IMR-90 (cell line): ENCODE measurements around the gene TBC1D23. TPM values are rescaled to one million over a fixed set of nuclear protein-coding genes. Genes with fewer than 3 reads are reported as not detected.
A peak's percentile ranks its signal among the peaks of the same experiment; 100 is the strongest.

Experiments
- ATAC-seq: fragments of 200-7000 bp; cut with Tn5 transposase; 2 replicates; pipeline ENCODE4 v1.9.1; 2020; ENCODE audit warnings: low read depth, mild to moderate bottlenecking, moderate library complexity
- BruUV-seq: library from RNA; stranded (reverse); fragments of 400-500 nt; replicated peaks from 2 replicates; lab custom pipeline; 2021; lab: Mats Ljungman, UMichigan
- CTCF ChIA-PET: fragments of 300-600 bp; formaldehyde crosslinking; extraction: SDS; loops from one replicate; lab custom pipeline; 2021; ENCODE audit warnings: antibody characterized with exemption; lab: Yijun Ruan, JAX
- POLR2A ChIA-PET: fragments of 300-600 bp; sonication (Branson Sonifier 250); formaldehyde crosslinking; loops from one replicate; lab custom pipeline; 2022; ENCODE audit warnings: antibody characterized with exemption; ENCODE audit not compliant: unreplicated experiment; lab: Charles Lee
- DNase-seq: peaks from one replicate; pipeline ENCODE4 v3.0.0; 2013
- H2AFZ ChIP-seq: replicated peaks from 2 replicates; pipeline ENCODE3; 2013; ENCODE audit warnings: low read length, mild to moderate bottlenecking; ENCODE audit not compliant: poor library complexity
- H2AK5ac ChIP-seq: 2 replicates; pipeline ENCODE4 v1.6.1; 2013; ENCODE audit warnings: low read depth, low read length, inconsistent platforms
- H2AK9ac ChIP-seq: replicated peaks from 2 replicates; pipeline ENCODE3; 2013; ENCODE audit warnings: mild to moderate bottlenecking, low read depth, low read length, moderate library complexity; ENCODE audit not compliant: poor library complexity
- H2BK120ac ChIP-seq: 2 replicates; pipeline ENCODE4 v1.6.1; 2013; ENCODE audit warnings: low read depth, low read length, inconsistent platforms
- H2BK15ac ChIP-seq: 3 replicates; pipeline ENCODE4 v1.6.1; 2013; ENCODE audit warnings: low read depth, low read length, inconsistent platforms
- H2BK20ac ChIP-seq: 2 replicates; pipeline ENCODE4 v1.6.1; 2013; ENCODE audit warnings: low read depth, mild to moderate bottlenecking, inconsistent platforms, low read length, moderate library complexity
- H2BK5ac ChIP-seq: 2 replicates; pipeline ENCODE4 v1.6.1; 2013; ENCODE audit warnings: mild to moderate bottlenecking, low read depth, low read length, inconsistent platforms; ENCODE audit not compliant: poor library complexity, severe bottlenecking
- H3K14ac ChIP-seq: replicated peaks from 2 replicates; pipeline ENCODE4 v1.6.1; 2013; ENCODE audit warnings: low read depth, low read length, inconsistent platforms
- H3K18ac ChIP-seq: 2 replicates; pipeline ENCODE4 v1.6.1; 2013; ENCODE audit warnings: low read depth, low read length, control low read depth
- H3K23ac ChIP-seq: 2 replicates; pipeline ENCODE4 v1.6.1; 2013; ENCODE audit warnings: low read depth, low read length, inconsistent platforms
- H3K27ac ChIP-seq: 2 replicates; pipeline ENCODE4 v1.5.1; 2013; ENCODE audit warnings: mild to moderate bottlenecking, control low read depth, low read length; ENCODE audit not compliant: insufficient read depth
- H3K27me3 ChIP-seq: 2 replicates; pipeline ENCODE4 v1.6.1; 2013; ENCODE audit warnings: low read length; ENCODE audit not compliant: control insufficient read depth, insufficient read depth
- H3K36me3 ChIP-seq: 2 replicates; pipeline ENCODE4 v1.6.1; 2013; ENCODE audit warnings: low read length, mixed read lengths; ENCODE audit not compliant: control insufficient read depth, insufficient read depth
- H3K4ac ChIP-seq: 2 replicates; pipeline ENCODE4 v1.6.1; 2013; ENCODE audit warnings: low read depth, low read length, inconsistent platforms
- H3K4me1 ChIP-seq: 2 replicates; pipeline ENCODE4 v1.6.1; 2013; ENCODE audit warnings: low read length, mixed read lengths; ENCODE audit not compliant: control insufficient read depth, insufficient read depth
- H3K4me2 ChIP-seq: 2 replicates; pipeline ENCODE4 v1.6.1; 2013; ENCODE audit warnings: low read depth, mild to moderate bottlenecking, control low read depth, low read length, moderate library complexity
- H3K4me3 ChIP-seq: 2 replicates; pipeline ENCODE4 v1.5.1; 2013; ENCODE audit warnings: low read depth, mild to moderate bottlenecking, control low read depth, low read length, moderate library complexity; ENCODE audit not compliant: insufficient read depth
- H3K56ac ChIP-seq: 2 replicates; pipeline ENCODE4 v1.6.1; 2013; ENCODE audit warnings: low read length, inconsistent platforms; ENCODE audit not compliant: insufficient read depth; ENCODE audit errors: extremely low read depth
- H3K79me1 ChIP-seq, 2 experiments: 2 replicates each; pipeline ENCODE4 v1.6.1; 2013; ENCODE audit warnings: low read length in 2 of 2, inconsistent platforms in 1 of 2, low read depth in 1 of 2
- H3K9ac ChIP-seq: 2 replicates; pipeline ENCODE4 v1.6.1; 2013; ENCODE audit warnings: low read depth, low read length, control low read depth
- H3K9me1 ChIP-seq: 2 replicates; pipeline ENCODE4 v1.6.1; 2013; ENCODE audit warnings: low read length, inconsistent platforms; ENCODE audit not compliant: insufficient read depth
- H3K9me3 ChIP-seq: 2 replicates; pipeline ENCODE4 v1.6.1; 2013; ENCODE audit warnings: low read length; ENCODE audit not compliant: control insufficient read depth, insufficient read depth
- H4K20me1 ChIP-seq: 2 replicates; pipeline ENCODE4 v1.6.1; 2013; ENCODE audit warnings: low read length, inconsistent platforms; ENCODE audit not compliant: insufficient read depth
- H4K5ac ChIP-seq: 2 replicates; pipeline ENCODE4 v1.6.1; 2013; ENCODE audit warnings: mild to moderate bottlenecking, low read depth, low read length, control low read depth
- H4K8ac ChIP-seq, 2 experiments: 2 replicates each; pipeline ENCODE4 v1.6.1; 2013; ENCODE audit warnings: low read depth in 2 of 2, low read length in 2 of 2, control low read depth in 1 of 2, inconsistent platforms in 1 of 2
- H4K91ac ChIP-seq: 2 replicates; pipeline ENCODE4 v1.6.1; 2013; ENCODE audit warnings: low read depth, low read length, inconsistent platforms; ENCODE audit not compliant: insufficient read depth
- BHLHE40 ChIP-seq: fragments of 150-350 bp; IDR thresholded peaks from 2 replicates; pipeline ENCODE4 v1.6.1; 2016; ENCODE audit warnings: mild to moderate bottlenecking, low read depth, low read length
- CEBPB ChIP-seq: IDR thresholded peaks from 2 replicates; pipeline ENCODE4 v1.6.1; 2012; ENCODE audit warnings: low read depth, low read length, improper control_type of control experiment
- CTCF ChIP-seq: conservative IDR thresholded peaks from 2 replicates; pipeline ENCODE4 v1.5.1; 2012; ENCODE audit warnings: mild to moderate bottlenecking, low read depth, low read length, improper control_type of control experiment
- FOS ChIP-seq: fragments of 150-350 bp; IDR thresholded peaks from 2 replicates; pipeline ENCODE4 v1.6.1; 2016; ENCODE audit warnings: low read depth, low read length
- MAFK ChIP-seq: IDR thresholded peaks from 2 replicates; pipeline ENCODE4 v1.6.1; 2012; ENCODE audit warnings: low read depth, low read length, improper control_type of control experiment
- MAZ ChIP-seq: IDR thresholded peaks from 2 replicates; pipeline ENCODE4 v1.6.1; 2012; ENCODE audit warnings: low read depth, mild to moderate bottlenecking, low read length, improper control_type of control experiment, moderate library complexity, borderline replicate concordance
- MXI1 ChIP-seq: IDR thresholded peaks from 2 replicates; pipeline ENCODE4 v1.6.1; 2012; ENCODE audit warnings: low read depth, mild to moderate bottlenecking, low read length, moderate library complexity, borderline replicate concordance
- NFE2L2 ChIP-seq: fragments of 150-350 bp; IDR thresholded peaks from 2 replicates; pipeline ENCODE4 v1.6.1; 2016; ENCODE audit warnings: low read depth, mild to moderate bottlenecking, low read length
- POLR2A ChIP-seq: IDR thresholded peaks from 2 replicates; pipeline ENCODE4 v1.6.1; 2012; ENCODE audit warnings: mild to moderate bottlenecking, low read depth, low read length
- RAD21 ChIP-seq: IDR thresholded peaks from 2 replicates; pipeline ENCODE4 v1.6.1; 2012; ENCODE audit warnings: low read length, improper control_type of control experiment
- RCOR1 ChIP-seq: IDR thresholded peaks from 2 replicates; pipeline ENCODE4 v1.6.1; 2012; ENCODE audit warnings: mild to moderate bottlenecking, low read length, improper control_type of control experiment; ENCODE audit not compliant: insufficient replicate concordance
- RFX5 ChIP-seq: IDR thresholded peaks from 2 replicates; pipeline ENCODE4 v1.8.0; 2012; ENCODE audit warnings: low read depth, mild to moderate bottlenecking, low read length, moderate library complexity
- SMC3 ChIP-seq: fragments of 150-350 bp; IDR thresholded peaks from 2 replicates; pipeline ENCODE4 v1.6.1; 2016; ENCODE audit warnings: low read depth, mild to moderate bottlenecking, antibody characterized with exemption, low read length, moderate library complexity
- USF2 ChIP-seq: fragments of 150-350 bp; IDR thresholded peaks from 2 replicates; pipeline ENCODE4 v1.6.1; 2017; ENCODE audit warnings: mild to moderate bottlenecking, antibody characterized with exemption, low read length, low read depth
- WGBS, 2 experiments: methylation state at CpG; one replicate each; pipeline versions ENCODE4 v1.1.5 to v1.1.7; 2013; ENCODE audit warnings: missing lambda C conversion rate in 2 of 2; ENCODE audit not compliant: insufficient read length in 1 of 2; ENCODE audit errors: extremely low coverage in 2 of 2; 5-methylcytosine and 5-hydroxymethylcytosine counted together
- dilution Hi-C: fragments of 300-500 bp; cut with HindIII; formaldehyde crosslinking; loops from one replicate; pipeline ENCODE4 v1.14.3; 2018; ENCODE audit warnings: low sequenced_read_pairs; ENCODE audit not compliant: unreplicated experiment
- in situ Hi-C: fragments of 300-500 bp; cut with MboI; formaldehyde crosslinking; loops from 3 replicates; pipeline ENCODE4 v1.14.3; 2019; ENCODE audit warnings: low sequenced_read_pairs, inconsistent platforms, mixed read lengths
- intact Hi-C: fragments of 100-400 bp; cut with micrococcal nuclease; formaldehyde crosslinking; loops from 2 replicates; pipeline ENCODE4 v1.10.0; 2022
- polyA plus RNA-seq, 3 experiments: library from polyadenylated mRNA; depleted of rRNA; stranded (reverse); fragments of >200 nt; gene quantifications; 2 replicates each; pipeline ENCODE4 v1.2.3, GENCODE V29; 2012; ENCODE audit warnings: low replicate concordance in 1 of 3
- total RNA-seq: library from RNA; depleted of rRNA; stranded (reverse); fragments of >200 nt; gene quantifications from 2 replicates; pipeline ENCODE4 v1.2.3, GENCODE V29; 2012

Gene TBC1D23
- total and polyA plus RNA-seq, 2 of the 4 experiments (the other 2 are of a cell fraction): 21.2 to 67.0 TPM

- peaks cover 0 to 39% of the 10 kb centered on the region in 2 experiments; a peak in 3 of 4 replicates for H3K79me1 ChIP-seq
- H3K9me1 ChIP-seq: peaks cover 4% of the 10 kb centered on the region; the same call in 1 of the 2 replicates
- H3K4ac ChIP-seq: no peak overlapping the region; the same call in 1 of the 2 replicates
- H2AK5ac ChIP-seq: peak overlapping the region; percentile 39; the same call in 1 of the 2 replicates
- no peak overlapping the region for H4K91ac ChIP-seq
- DNase-seq (peak; percentile 11), ATAC-seq (no peak)
- dilution Hi-C loops (no loop called here), in situ Hi-C loops (no loop called here), intact Hi-C loops (no loop called here)
- peak overlapping the region; percentile 50; the same call in 1 of the 2 replicates for H3K23ac ChIP-seq
- peak overlapping the region in 1 of 2 experiments; percentile 33; a peak in 1 of 4 replicates for H4K8ac ChIP-seq
- no TSS peak for BruUV-seq
- no peak overlapping the region for H4K5ac ChIP-seq
- peak overlapping the region; percentile 58 for H2AK9ac ChIP-seq
- H4K20me1 ChIP-seq: peaks cover 24% of the 10 kb centered on the region; the same call in 1 of the 2 replicates
- H3K36me3 ChIP-seq: no peaks in the 10 kb centered on the region
- no peak overlapping the region for H2BK20ac ChIP-seq
- peaks cover 9% of the 10 kb centered on the region for H3K4me1 ChIP-seq
- no peaks in the 10 kb centered on the region for H3K9me3 ChIP-seq
- no peak overlapping the region for H3K56ac ChIP-seq
- H3K18ac ChIP-seq: no peak overlapping the region
- H3K14ac ChIP-seq: 0 out of 2 replicates have a peak overlapping the region, but pooled peaks have one; percentile 20
- H2BK120ac ChIP-seq: 0 out of 2 replicates have a peak overlapping the region, but pooled peaks have one; percentile 4
- peak overlapping the region; percentile 83 for H3K4me2 ChIP-seq
- H2AFZ ChIP-seq: no peak overlapping the region
- TF ChIP-seq POLR2A (no peak), USF2 (no peak), RFX5 (no peak), CTCF (no peak), MAFK (no peak), MXI1 (no peak), NFE2L2 (no peak), RAD21 (no peak), FOS (no peak), SMC3 (no peak), CEBPB (no peak), BHLHE40 (no peak), RCOR1 (no peak), MAZ (no peak)
- ChIA-PET POLR2A (interaction anchor here (0.7 kb wide), 1 partner anchor 191 kb away, joined by 11 read pairs; no protein-coding TSS in a partner anchor), CTCF (interaction anchor here (0.5 kb wide), 1 partner anchor 1241 kb away, joined by 3 read pairs; no protein-coding TSS in a partner anchor)
- H3K27ac ChIP-seq: no peak overlapping the region
- H3K27me3 ChIP-seq: no peaks in the 10 kb centered on the region
- WGBS, 2 experiments: no CpG with 5 or more reads among the region's 2 CpGs
- H3K9ac ChIP-seq: no peak overlapping the region
- H3K4me3 ChIP-seq: no peak overlapping the region
- peak overlapping the region; percentile 55 for H2BK5ac ChIP-seq
- no peak overlapping the region for H2BK15ac ChIP-seq
These were observed 3.5 kb downstream of the TBC1D23 start for GRCh38 chr3:100264242-100264641.
